GM19468 (cell line): ENCODE data around the gene GINS3.

Experiments
- ATAC-seq: cut with Tn5 transposase; IDR thresholded peaks from one replicate; pipeline ENCODE4 v1.9.1; 2021; ENCODE audit warnings: mild to moderate bottlenecking, moderate library complexity, moderate number of reproducible peaks; ENCODE audit not compliant: unreplicated experiment; ENCODE audit errors: extremely low read depth

The GINS3 gene

GRCh38 chr16:58454856-58455255 lies 62.6 kb downstream of the GINS3 start:
- ATAC-seq: no peak
